GM12891 (cell line): Measurements from ENCODE around the gene AGAP2.

ENCODE experiments used
- DNase-seq: peaks from one replicate; pipeline ENCODE4 v3.0.0; 2011; ENCODE audit warnings: low spot score; ENCODE audit not compliant: insufficient read length
- FAIRE-seq: peaks from 2 replicates; lab custom pipeline; 2011; peaks lifted over from hg19 to GRCh38; lab: Jason Lieb, UNC
- PAX5 ChIP-seq: IDR thresholded peaks from 2 replicates; pipeline ENCODE4 v1.6.1; 2011; ENCODE audit warnings: low read length, moderate library complexity, mild to moderate bottlenecking; ENCODE audit not compliant: insufficient read depth, severe bottlenecking
- POLR2A ChIP-seq: IDR thresholded peaks from 2 replicates; pipeline ENCODE4 v1.6.1; 2011; ENCODE audit warnings: low read depth, low read length, control low read depth
- POLR2AphosphoS5 ChIP-seq: IDR thresholded peaks from 2 replicates; pipeline ENCODE4 v1.6.1; 2011; ENCODE audit warnings: low read depth, low read length, control low read depth
- POU2F2 ChIP-seq: IDR thresholded peaks from 2 replicates; pipeline ENCODE4 v1.6.1; 2011; ENCODE audit warnings: low read depth, mild to moderate bottlenecking, control low read depth, low read length, moderate library complexity
- SPI1 ChIP-seq: IDR thresholded peaks from 2 replicates; pipeline ENCODE4 v1.6.1; 2011; ENCODE audit warnings: low read depth, low read length, control low read depth
- TAF1 ChIP-seq: IDR thresholded peaks from 2 replicates; pipeline ENCODE4 v1.6.1; 2011; ENCODE audit warnings: low read depth, low read length, control low read depth

The AGAP2 gene

GRCh38 chr12:57674691-57675090, 63.9 kb downstream of the AGAP2 start:
- FAIRE-seq, result no peak
- no peak for DNase-seq
- TF ChIP-seq POU2F2 (no peak), POLR2AphosphoS5 (no peak), POLR2A (no peak), SPI1 (no peak), PAX5 (no peak), TAF1 (no peak)
